H54 (cell line): ENCODE results near the gene VCL.
A peak's percentile ranks its signal among the peaks of the same experiment; 100 is the strongest.
"Not testable (repeated sequence)": the region's sequence is repeated elsewhere in the genome, so short reads cannot be mapped to it uniquely, and the experiment has no call there.

ENCODE experiments used
- DNase-seq: peaks from one replicate; pipeline ENCODE4 v3.0.0; 2011; ENCODE audit warnings: low spot score, mixed read lengths; ENCODE audit not compliant: insufficient read length
- FAIRE-seq: peaks from 3 replicates; lab custom pipeline; 2011; peaks lifted over from hg19 to GRCh38; lab: Jason Lieb, UNC
- POLR2A ChIP-seq: IDR thresholded peaks from 2 replicates; pipeline ENCODE4 v1.6.1; 2011; ENCODE audit warnings: low read depth, mild to moderate bottlenecking, low read length

VCL gene

DNA sequence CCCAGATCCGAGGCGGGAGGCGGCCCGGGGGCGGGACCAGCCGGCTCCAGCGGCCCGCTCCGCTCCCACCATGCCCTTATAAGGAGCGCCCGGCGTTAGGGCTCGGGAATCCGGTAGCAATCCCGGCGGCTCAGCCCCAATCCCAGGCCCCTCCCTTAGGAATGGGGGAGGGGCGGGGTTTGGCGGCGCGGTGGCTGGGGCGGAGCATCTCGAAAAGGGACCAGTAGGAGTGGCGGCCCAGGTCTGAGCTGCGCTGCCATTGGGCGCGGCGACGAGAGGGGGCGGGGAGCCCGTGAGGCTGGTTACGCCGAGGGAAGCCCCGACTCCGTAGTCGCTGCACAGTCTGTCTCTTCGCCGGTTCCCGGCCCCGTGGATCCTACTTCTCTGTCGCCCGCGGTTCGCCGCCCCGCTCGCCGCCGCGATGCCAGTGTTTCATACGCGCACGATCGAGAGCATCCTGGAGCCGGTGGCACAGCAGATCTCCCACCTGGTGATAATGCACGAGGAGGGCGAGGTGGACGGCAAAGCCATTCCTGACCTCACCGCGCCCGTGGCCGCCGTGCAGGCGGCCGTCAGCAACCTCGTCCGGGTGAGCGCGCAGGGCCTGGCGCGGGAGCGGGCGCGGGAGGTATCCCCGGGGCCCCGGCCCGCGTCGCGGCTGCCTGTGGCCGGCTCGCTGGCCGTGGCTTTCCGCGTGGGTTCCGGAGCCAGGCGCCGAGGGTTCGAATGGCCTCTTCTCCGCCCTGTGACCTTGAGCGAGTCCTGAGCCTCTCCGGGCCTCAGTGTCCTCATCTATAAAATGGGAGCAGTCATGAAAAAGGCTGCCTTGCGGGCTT lies at the start of gene VCL:
Gene VCL, plus strand, starts transcription at position 330 of the 836 bp plus-strand sequence. Its CDS starts 92 bp downstream, at position 422.
- peak; percentile 99 for TF ChIP-seq POLR2A
- DNase-seq (peak; percentile 93), FAIRE-seq (peak; percentile 65)

DNA sequence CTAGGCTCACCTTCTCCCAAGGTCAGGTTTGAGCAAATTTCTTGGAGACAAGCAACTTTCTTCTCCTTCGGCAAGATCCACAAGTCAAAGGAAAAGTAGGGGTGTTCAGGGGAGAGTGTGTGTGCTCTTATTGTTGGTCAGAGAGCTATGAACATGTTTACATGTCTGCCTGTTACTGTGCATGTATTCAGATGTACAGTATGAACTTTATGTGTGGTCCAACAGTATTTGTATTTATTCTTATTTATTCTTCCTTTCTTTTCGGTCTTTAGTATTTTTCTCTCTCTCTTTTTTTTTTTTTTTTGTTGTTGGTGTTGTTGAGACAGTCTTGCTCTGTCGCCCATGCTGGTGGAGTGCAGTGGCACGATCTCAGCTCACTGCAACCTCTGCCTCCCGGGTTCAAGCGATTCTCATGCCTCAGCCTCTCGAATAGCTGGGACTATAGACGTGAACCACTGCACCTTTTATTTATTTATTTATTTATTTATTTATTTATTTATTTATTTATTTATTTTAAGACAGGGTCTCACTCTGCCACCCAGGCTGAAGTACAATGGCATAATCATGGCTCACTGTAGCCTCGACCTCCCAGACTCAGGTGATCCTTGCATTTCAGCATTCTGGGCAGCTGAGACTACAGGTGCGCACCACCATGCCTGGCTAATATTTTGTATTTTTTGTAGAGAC lies 48.8 kb upstream of the VCL start:
- TF ChIP-seq POLR2A: no peak
- FAIRE-seq (no peak), DNase-seq (no peak)

DNA sequence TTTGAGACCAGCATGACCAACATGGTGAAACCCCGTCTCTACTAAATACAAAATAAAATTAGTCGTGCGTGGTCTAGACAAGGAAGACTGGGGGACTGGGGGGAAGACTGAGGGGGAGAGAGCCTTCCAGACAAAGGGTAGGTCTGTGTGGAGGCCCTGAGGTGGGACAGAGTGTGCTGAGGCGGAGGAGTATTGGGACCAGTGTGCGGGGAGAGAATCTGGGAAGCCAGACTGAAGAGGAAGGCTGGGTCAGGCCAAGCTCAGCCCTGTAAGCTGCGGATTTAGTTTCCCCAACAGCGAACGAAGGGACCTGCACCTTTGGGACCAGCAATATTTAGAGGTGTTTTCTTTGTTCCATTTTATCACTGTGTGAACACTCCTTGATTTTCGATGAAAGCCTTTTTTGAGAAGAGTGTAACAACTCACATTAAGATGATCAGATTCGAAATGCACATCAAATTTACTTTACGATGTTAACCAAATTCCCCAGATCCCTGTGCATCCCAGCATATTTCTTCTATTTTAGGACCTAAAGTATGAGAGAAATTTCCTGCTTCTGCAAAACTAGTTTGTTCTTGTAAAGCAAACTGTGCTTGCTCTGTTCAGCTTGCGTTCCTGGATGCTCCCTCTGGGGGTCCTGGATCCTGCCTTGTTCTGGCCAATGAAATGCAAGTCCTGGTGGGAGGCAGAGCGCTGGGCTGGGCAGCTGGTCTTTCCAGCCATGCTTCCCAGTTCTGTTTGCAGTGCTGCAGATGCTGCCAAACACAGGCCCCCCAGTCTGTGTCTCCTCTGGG lies 47.6 kb upstream of the VCL start:
- no peak for FAIRE-seq
- no peak for DNase-seq
- TF ChIP-seq POLR2A: no peak

- FAIRE-seq: no peak
- no peak for TF ChIP-seq POLR2A
- no peak for DNase-seq
These were observed 44.3 kb upstream of the VCL start for GRCh38 chr10:73953665-73954064.

DNA sequence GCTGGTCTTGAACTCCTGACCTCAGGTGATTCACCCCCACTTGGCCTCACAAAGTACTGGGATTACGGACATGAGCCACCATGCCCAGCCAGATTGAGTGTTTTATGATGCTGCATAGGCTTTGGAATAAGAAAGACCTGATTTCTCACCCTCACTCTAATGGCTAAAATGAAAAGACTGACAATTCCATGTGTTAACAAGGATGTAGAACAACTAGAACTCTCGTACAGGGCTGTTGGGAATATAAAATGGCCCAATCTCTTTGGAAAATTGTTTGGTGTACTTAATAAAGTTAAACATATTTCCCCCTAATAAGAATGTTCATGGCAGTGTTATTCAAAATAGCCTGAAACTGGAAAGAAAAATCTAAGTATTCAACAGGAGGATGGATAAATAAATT lies 43.2 kb upstream of the VCL start:
- no peak for FAIRE-seq
- no peak for TF ChIP-seq POLR2A
- DNase-seq: no peak

- DNase-seq: no peak
- TF ChIP-seq POLR2A: no peak
- FAIRE-seq: no peak
These were observed 42.2 kb upstream of the VCL start for GRCh38 chr10:73955719-73956118.

DNA sequence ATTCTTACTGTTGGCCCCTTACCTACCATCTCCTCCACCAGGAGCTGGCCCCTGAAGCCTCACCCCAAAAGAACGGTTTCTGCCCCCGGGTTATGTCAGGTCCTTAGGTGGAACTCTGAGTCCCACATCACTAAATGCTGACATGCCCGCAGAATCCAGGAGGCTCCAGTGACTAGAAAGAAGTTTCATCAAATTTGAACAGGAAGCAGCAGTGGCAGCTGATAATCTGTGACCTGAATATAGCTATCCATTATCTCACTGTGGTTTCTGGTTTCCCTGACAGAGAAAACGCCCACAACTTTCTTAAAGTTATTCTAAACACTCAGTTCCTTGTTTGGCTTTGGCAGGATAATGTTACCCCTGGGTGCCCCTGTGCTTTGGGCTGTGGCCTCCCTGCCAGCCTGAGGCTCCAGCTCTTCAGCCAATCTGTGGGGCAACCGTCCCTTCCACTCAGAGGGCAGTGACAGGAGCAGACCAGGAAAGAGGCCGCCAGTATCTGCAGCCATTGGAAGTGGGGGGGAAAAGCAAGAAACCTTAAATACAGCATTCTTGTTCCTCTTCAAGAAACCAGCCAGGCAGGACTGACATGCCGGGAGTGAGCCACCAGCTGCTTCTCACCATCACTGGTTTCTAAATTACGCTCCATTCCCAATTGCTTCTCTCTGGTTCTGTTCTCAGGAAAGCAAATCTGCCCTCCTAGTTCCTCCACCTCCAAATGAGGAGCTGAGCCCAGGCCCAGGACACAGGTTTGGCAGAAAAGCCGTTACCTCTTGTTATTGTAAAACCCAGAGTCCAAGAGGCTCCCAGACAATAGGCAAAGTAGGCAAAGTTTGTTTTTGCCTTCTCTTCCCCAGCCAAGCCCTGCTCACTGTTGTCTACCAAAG lies 41.2 kb upstream of the VCL start:
- peak; percentile 53 for FAIRE-seq
- no peak for TF ChIP-seq POLR2A
- no peak for DNase-seq

DNA sequence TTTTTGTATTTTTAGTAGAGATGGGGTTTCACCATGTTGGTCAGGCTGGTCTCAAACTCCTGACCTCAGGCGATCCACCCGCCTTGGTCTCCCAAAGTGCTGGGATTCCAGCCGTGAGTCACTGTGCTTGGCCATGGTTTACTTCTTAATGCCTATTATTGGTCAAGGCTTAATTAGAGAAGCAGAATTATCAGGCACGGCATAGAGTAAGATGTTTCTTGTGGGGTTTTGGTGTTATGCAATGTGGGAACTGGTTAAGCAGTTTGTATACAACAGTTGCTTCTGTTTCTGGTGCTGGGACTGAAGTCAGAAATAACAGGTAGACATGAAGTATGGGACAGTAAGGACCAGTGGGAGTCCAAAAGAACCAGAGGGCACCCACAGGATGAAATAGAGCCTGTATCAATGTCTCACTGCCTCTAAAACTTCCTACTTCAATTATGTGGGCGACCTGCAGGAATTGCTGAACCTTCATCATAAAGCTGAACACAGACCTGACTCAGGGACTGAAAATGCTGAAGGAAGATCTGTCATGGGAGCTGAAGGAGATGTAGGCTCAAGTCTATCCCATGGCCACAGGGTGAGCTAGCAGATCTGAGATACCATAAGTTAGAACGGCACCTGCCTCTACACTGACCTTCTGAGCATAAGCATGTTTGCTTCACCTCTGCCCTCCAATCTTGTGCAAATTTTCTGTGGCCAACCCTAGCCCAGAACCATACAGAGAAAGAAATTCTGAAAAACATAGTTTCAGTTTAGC lies 38.3 kb upstream of the VCL start:
- no peak for DNase-seq
- no peak for FAIRE-seq
- TF ChIP-seq POLR2A: no peak

GRCh38 chr10:73962386-73962785 lies 35.5 kb upstream of the VCL start:
- TF ChIP-seq POLR2A: no peak
- FAIRE-seq: no peak
- DNase-seq: no peak

GRCh38 chr10:73963533-73963932 lies 34.4 kb upstream of the VCL start:
- DNase-seq, FAIRE-seq: not testable (repeated sequence)

- no peak for FAIRE-seq
- TF ChIP-seq POLR2A: no peak
- DNase-seq: no peak
These were observed 33.2 kb upstream of the VCL start for GRCh38 chr10:73964743-73965142.

- not testable (repeated sequence) for DNase-seq, FAIRE-seq
These were observed 32.5 kb upstream of the VCL start for GRCh38 chr10:73965267-73965889.
